HG03108 (cell line): ENCODE data around the gene OR5K1.

Experiments
- ATAC-seq: cut with Tn5 transposase; IDR thresholded peaks from one replicate; pipeline ENCODE4 v1.9.1; 2021; ENCODE audit warnings: moderate library complexity; ENCODE audit not compliant: unreplicated experiment

Gene OR5K1

DNA sequence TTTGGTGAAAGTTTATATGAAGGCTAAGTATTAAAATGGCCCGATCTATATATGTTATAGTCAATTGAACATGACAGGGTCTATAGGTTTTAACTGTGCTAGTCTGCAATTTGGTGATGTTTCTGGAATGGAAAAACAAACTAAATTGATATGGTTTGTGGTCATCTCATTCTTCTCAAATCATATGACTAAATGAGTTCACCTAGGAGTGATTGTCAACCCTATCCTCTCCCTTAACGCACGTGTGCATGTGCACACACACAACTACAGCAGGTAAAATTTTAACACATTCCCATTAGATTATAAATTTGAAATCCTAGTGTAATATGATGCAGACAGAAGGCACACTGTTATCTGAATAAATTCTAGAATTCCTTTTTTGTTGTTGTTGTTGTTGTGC is 50.7 kb downstream of the OR5K1 start:
- no peak for ATAC-seq

DNA sequence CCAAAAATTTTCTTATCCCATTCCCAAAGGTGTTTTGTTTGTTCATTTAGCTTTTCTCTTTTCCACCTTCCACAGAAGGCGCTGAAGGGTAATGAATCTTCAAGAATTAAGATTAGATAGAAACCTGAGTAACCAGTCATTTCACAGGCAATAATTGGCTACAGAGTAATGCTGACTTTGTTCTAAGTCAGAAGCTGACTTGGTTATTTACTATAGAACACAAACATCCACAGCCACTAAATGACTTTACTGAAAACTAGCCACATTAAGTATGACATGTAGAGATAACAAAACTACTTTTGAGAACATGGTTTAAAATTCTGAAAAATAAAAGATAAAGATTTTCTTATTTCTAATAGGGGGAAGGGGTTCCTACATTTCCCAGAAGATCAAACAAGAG is 51.9 kb downstream of the OR5K1 start:
- no peak for ATAC-seq

DNA sequence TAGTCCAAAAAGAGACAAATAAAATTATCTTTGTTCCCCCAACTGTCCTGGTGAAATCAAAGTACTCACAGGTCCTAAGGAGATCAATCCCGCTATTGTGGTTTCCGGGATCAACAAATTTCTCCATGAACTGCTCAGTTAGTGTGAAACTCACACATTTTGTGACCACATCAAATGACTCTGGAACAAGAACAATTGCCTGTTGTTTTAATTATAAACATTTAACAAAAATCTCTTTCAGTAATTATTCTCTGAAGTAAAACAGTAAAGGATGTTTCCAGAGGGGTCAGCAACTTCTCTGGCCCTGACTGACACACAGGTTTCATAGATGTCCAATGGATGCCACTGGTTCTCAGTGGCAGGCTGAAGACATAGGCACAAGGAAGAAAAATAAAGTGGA is 55.8 kb downstream of the OR5K1 start:
- no peak for ATAC-seq

DNA sequence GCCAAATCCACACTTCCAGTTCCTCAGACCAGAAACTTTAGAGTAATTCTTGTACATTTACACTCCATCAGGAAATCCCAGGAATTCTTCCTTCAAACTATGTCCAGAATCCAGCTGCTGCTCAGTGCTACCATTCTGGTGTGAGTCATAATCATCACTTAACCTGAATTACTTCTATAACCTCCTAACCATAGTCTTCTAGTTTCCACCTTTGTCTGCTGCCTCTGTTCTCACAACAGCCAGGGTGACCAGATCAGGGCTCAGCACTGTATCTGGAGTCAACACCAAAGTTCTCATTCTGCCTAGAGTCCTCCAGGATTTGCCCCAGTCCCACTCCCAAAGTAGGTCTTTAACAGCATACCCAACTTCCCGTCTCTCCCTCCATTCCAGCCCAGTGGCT is 56.4 kb downstream of the OR5K1 start:
- no peak for ATAC-seq

DNA sequence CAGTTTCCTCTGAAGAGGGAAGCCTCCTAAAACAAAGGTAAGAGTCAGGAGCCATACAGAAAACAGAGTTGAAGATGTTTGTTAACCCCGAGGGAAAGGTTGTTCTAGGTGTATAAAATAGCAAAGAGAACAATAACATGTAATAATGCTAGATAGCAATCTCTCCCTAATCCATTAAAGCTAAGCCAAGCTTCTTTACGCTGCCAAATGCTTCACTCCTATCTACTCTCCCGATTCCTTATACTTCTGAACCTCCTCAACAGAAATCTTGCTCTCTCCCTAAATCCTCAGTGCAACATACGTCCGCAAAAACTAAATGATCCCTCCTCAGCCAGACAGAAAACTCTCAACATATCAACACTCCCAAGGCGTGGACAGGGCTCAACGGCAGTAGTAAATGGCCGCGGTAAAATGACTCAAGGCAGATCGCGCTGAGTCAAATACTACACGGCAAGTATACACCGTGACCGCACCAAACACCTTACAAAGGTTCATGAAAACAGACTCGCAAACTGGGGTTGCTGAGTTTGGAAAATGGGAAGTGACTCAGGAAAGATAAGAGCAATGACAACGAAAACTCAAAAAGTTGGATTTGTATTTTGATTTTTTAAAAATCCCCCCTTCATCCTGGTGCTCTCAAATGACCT is 59.0 kb downstream of the OR5K1 start:
- peak; percentile 26 for ATAC-seq
